AG08395 (cell line): ENCODE results near the gene NFASC.
A peak's percentile ranks its signal among the peaks of the same experiment; 100 is the strongest.

ENCODE experiments used
- DNase-seq: peaks from one replicate; pipeline ENCODE4 v3.0.0; 2012; ENCODE audit warnings: mixed read lengths, low spot score

Gene NFASC

DNA sequence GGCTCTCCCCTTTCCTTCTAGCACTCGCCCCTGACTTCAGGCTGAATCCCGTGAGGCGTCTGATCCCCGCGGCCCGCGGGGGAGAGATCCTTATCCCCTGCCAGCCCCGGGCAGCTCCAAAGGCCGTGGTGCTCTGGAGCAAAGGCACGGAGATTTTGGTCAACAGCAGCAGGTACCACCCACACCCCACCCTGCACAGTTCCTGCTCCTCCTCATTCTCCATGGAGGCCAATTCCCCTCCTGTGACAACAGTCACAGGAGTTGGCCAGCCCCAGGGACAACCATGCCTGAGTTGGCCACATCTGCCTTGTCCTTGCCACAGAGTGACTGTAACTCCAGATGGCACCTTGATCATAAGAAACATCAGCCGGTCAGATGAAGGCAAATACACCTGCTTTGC is 193.6 kb downstream of the NFASC start:
- DNase-seq: no peak

- DNase-seq: no peak
Observed at GRCh38 chr1:205064741-205065316, 194.2 kb downstream of the NFASC start.

DNA sequence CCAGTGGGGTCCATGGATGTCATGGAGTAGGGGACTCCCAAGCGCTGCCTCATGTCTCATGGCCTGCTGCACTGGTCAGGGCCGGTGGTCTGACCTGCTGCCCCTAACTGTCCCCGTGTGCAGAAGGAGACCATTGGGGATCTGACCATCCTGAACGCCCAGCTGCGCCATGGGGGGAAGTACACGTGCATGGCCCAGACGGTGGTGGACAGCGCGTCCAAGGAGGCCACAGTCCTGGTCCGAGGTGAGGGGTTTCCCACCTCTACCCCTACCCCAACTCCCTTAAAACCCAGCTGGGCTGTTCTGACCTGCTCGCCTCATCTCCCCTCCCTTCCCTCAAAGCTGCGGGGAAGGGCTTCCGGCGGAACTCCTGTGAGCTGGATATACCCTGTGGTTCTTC is 195.0 kb downstream of the NFASC start:
- no peak for DNase-seq

DNA sequence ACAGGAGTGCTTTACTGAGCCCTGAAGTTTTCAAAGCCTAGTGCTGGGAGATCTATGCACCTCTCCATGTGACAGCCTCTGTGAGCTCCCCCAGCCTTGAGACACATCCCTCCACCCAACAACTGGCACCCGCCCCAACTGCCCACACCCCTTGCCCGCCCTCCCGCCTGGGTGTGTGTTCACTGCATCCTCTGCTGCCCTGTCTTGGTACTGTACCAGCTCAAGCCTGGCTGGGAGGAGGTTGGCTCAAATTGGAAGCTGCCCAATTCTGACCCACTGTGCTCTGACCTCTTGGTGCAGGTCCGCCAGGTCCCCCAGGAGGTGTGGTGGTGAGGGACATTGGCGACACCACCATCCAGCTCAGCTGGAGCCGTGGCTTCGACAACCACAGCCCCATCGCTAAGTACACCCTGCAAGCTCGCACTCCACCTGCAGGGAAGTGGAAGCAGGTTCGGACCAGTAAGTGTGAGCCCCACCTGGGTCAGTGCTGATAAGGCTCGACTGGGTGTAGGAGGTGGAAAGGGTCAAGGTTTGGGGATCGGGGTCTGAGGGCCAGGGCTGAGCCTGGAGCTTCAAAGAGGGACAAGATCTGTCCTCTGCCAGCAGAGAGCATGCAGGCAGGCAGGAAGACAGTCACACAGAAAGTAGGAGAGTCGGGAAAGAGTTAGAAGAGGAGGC is 195.6 kb downstream of the NFASC start:
- DNase-seq: no peak

DNA sequence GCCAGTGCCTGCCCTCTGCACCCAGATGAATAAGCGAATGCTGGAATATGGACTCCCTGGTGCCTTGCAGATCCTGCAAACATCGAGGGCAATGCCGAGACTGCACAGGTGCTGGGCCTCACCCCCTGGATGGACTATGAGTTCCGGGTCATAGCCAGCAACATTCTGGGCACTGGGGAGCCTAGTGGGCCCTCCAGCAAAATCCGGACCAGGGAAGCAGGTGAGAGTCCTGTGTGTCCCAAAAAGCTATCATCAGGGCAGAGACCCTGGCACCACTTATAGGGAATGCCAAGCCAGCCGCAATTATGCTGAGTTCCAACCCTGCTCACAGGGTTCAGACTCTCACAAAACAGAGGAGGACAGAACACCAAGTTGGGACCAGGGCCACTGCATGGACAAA is 196.4 kb downstream of the NFASC start:
- DNase-seq: no peak

GRCh38 chr1:205068001-205068400 is 197.3 kb downstream of the NFASC start:
- DNase-seq: no peak

- peak; percentile 38 for DNase-seq
Observed at GRCh38 chr1:205068457-205069040, 197.9 kb downstream of the NFASC start.

DNA sequence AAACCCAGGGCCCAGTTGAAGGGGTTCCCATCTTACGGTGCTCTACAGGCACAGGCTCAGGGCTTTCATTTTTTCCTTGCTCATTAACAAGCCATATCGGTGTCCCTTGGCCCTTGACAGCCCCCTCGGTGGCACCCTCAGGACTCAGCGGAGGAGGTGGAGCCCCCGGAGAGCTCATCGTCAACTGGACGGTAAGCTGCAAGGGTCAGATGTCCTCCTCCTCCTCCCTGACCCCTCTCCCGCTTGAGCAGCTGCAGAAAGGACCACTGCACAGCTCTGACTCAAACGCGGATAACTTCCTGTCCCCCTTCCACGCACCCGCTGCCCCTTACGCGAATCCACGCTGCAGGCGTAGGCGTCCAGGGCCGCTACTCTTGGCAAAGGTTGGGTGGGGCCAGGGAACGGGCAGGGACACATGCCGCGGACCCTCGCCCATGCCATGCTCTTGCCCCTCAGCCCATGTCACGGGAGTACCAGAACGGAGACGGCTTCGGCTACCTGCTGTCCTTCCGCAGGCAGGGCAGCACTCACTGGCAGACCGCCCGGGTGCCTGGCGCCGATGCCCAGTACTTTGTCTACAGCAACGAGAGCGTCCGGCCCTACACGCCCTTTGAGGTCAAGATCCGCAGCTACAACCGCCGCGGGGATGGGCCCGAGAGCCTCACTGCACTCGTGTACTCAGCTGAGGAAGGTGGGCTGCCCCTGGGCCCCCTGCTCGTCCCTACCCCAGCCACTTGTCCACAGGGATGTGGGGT is 198.9 kb downstream of the NFASC start:
- no peak for DNase-seq

DNA sequence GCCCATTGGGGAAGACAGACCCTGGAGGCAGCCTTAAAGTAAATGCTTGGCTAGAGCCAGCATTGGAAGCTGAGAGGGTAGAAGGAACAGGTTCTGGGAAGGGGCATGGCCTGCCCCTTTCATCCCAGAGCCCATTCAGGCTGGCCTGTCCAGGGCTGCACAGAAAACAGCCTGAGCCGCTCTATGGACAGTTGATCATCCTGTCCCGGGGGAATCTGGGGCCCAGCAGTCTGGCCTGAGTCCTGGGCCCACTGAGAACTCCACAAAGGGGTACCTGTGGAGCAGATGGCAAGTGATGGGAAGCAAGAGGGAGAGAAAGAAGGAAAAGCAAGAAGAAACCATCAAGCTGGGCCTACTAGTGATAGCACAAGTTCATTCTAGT is 200.4 kb downstream of the NFASC start:
- no peak for DNase-seq

- DNase-seq: no peak
Observed at GRCh38 chr1:205071801-205072200, 201.1 kb downstream of the NFASC start.

- no peak for DNase-seq
Observed at GRCh38 chr1:205072286-205072685, 201.6 kb downstream of the NFASC start.
